Colonic mucosa (tissue), 4 donors: ENCODE results near the gene PSAPL1. TPM values are rescaled to one million over a fixed set of nuclear protein-coding genes. Genes with fewer than 3 reads are reported as not detected.

Source experiments
- DNase-seq: peaks from one replicate; pipeline ENCODE4 v3.0.0-alpha.2; 2020
- H3K27ac ChIP-seq: fragments of 200-600 bp; one replicate; pipeline ENCODE4 v1.8.0; 2021
- H3K27me3 ChIP-seq: fragments of 200-600 bp; one replicate; pipeline ENCODE4 v1.8.0; 2021
- H3K36me3 ChIP-seq: fragments of 200-600 bp; one replicate; pipeline ENCODE4 v1.8.0; 2021
- H3K4me1 ChIP-seq: fragments of 200-600 bp; one replicate; pipeline ENCODE4 v1.8.0; 2021; ENCODE audit warnings: mild to moderate bottlenecking
- H3K4me3 ChIP-seq: fragments of 200-600 bp; one replicate; pipeline ENCODE4 v1.8.0; 2021
- H3K9ac ChIP-seq, 2 donors: one replicate each; pipeline ENCODE4 v1.7.0; 2013; ENCODE audit warnings: control low read depth in 2 of 2, low read depth in 2 of 2, low read length in 2 of 2
- H3K9me3 ChIP-seq: fragments of 200-600 bp; one replicate; pipeline ENCODE4 v1.8.0; 2021
- CTCF ChIP-seq: fragments of 200-600 bp; IDR thresholded peaks from one replicate; pipeline ENCODE4 v1.8.0; 2022; ENCODE audit warnings: antibody characterized with exemption, mild to moderate bottlenecking
- intact Hi-C: fragments of 100-400 bp; cut with DNase I; formaldehyde crosslinking; loops from one replicate; pipeline ENCODE4 v1.14.1; 2022
- total RNA-seq, 2 donors: library from RNA; stranded (reverse); fragmentation: NEBNext Ultra II Directional in 1 of 2; extraction: Animal tissue kit (Norgen Biotek cat#: 25700) in 1 of 2; gene quantifications; one replicate each; pipeline ENCODE4 v1.2.1, GENCODE V29; 2021
- donor health status: healthy.
- donor health status: DM: no; HTN: no; CAD: no.
- donor health status: DM: no; HTN: no; CAD: no.

The PSAPL1 gene
- total RNA-seq, 2 donors from 2014 or later: not detected

- no peaks in the 10 kb centered on the region for H3K4me1 ChIP-seq
- H3K27me3 ChIP-seq: no peaks in the 10 kb centered on the region
- DNase-seq: no peak
- no peak overlapping the region for H3K4me3 ChIP-seq
- no peaks in the 10 kb centered on the region for H3K36me3 ChIP-seq
- no peak overlapping the region for H3K9ac ChIP-seq
- no peak overlapping the region for H3K27ac ChIP-seq
- H3K9me3 ChIP-seq: no peaks in the 10 kb centered on the region
- TF ChIP-seq CTCF: no peak
- intact Hi-C loops: no loop called here
These were observed 20.7 kb downstream of the PSAPL1 start for GRCh38 chr4:7414046-7414445.

- TF ChIP-seq CTCF: no peak
- no peak overlapping the region for H3K27ac ChIP-seq
These were observed 22.2 kb downstream of the PSAPL1 start for GRCh38 chr4:7412554-7412912.

GRCh38 chr4:7411896-7412553 is 22.7 kb downstream of the PSAPL1 start:
- intact Hi-C loops: no loop called here
- no peaks in the 10 kb centered on the region for H3K36me3 ChIP-seq
- H3K4me1 ChIP-seq: no peaks in the 10 kb centered on the region
- H3K9ac ChIP-seq: no peak overlapping the region
- no peak for TF ChIP-seq CTCF
- DNase-seq: no peak
- no peaks in the 10 kb centered on the region for H3K27me3 ChIP-seq
- H3K9me3 ChIP-seq: no peaks in the 10 kb centered on the region
- H3K4me3 ChIP-seq: no peak overlapping the region
- H3K27ac ChIP-seq: no peak overlapping the region

More at GRCh38 chr4:7412554-7412912, 22.2 kb downstream of the PSAPL1 start:
- Histone ChIP-seq H3K9ac (no peak overlapping the region), H3K9me3 (no peaks in the 10 kb centered on the region), H3K36me3 (no peaks in the 10 kb centered on the region), H3K4me1 (no peaks in the 10 kb centered on the region), H3K4me3 (no peak overlapping the region), H3K27me3 (no peaks in the 10 kb centered on the region)
- intact Hi-C loops: no loop called here
- no peak for DNase-seq

- Histone ChIP-seq H3K4me1 (no peaks in the 10 kb centered on the region), H3K9ac (no peak overlapping the region), H3K27ac (no peak overlapping the region), H3K27me3 (no peaks in the 10 kb centered on the region), H3K36me3 (no peaks in the 10 kb centered on the region), H3K4me3 (no peak overlapping the region), H3K9me3 (no peaks in the 10 kb centered on the region)
- intact Hi-C loops: no loop called here
- TF ChIP-seq CTCF: no peak
- no peak for DNase-seq
These were observed 23.2 kb downstream of the PSAPL1 start for GRCh38 chr4:7411491-7411890.

- Histone ChIP-seq H3K27me3 (no peaks in the 10 kb centered on the region), H3K9ac (no peak overlapping the region), H3K27ac (no peak overlapping the region), H3K4me3 (no peak overlapping the region), H3K9me3 (no peaks in the 10 kb centered on the region), H3K36me3 (no peaks in the 10 kb centered on the region), H3K4me1 (no peaks in the 10 kb centered on the region)
- intact Hi-C loops: no loop called here
- no peak for TF ChIP-seq CTCF
- no peak for DNase-seq
These were observed 24.3 kb downstream of the PSAPL1 start for GRCh38 chr4:7410446-7410845.
